ENCODE data around the gene DPH1.

The DPH1 gene

DNA sequence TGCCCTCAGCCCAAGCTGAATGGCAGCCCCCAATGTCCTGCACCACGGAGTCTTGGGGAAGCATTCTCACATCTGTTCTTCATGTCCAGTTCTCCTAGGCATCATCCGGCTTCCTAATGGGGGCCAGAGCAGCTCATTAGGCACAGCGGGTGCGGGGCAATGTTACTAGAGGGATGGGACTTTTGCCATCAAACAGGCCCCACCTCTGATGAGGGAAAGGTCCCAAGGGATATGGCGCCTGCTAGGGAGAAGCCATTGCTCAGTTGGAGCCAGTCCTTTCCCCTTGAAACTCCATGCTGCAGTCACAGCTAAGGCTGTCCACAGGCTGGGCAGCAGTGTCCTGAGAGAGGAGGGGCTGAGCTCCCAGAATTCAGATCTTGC is 1.7 kb upstream of the DPH1 start:
- DNase-seq: no peak

DNA sequence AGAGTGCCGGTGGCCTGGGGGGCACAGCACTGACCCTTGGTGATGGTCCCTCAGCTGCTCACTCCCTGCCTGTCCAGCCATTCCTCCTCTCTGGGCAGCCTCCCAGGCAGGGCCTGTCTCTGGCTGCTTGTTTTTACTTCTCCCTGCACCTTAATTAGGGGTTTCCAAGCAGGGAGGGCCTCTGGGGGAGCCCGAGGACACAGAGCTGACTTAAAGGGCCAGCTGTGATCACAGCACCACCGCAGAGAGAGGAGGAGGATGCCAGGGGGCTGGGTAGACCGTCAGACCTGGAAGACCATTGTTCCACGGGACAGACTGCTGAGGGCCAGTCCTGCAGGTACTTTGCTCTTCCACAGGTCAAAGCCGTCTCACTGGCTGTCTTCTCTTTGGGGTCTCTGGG is 1.2 kb upstream of the DPH1 start:
- DNase-seq: no peak

DNA sequence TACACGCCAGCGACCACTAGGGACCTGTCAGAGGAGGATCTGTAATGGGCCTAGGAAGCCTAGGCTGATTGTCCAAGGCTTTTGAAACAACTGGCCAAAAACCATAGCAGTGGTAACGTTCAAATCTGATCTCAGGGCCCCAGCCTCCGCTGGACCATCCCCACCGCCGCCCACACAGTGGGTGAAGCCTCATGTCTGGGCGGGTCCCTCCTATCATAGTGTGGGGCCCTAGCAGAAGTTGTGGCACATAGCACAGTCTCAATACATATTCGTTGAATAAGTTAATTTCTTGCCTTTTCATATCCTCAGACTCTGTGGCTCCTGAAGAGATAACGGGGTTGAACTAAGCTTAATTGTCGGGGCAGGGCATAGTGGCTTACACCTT is 818 bp downstream of the DPH1 start:
- DNase-seq: no peak

DNA sequence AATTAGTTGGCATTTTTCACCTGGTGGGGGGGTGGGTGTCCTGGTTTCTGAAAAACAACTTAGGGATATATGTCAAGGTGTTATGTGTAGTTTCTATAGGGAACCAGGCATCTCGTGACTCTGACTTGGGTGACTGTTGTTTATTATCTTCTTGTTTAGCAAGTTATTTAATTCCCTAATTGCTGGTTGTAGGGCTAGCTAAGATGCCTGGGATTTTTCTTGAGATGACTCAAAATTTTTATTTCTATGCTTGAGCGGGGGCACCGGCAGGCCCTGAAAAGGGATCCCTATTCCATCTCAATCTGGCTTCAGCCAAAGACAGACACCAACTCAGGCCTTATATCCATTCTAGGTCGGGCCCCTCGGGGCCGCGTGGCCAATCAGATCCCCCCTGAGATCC is 3.2 kb downstream of the DPH1 start:
- DNase-seq: no peak

DNA sequence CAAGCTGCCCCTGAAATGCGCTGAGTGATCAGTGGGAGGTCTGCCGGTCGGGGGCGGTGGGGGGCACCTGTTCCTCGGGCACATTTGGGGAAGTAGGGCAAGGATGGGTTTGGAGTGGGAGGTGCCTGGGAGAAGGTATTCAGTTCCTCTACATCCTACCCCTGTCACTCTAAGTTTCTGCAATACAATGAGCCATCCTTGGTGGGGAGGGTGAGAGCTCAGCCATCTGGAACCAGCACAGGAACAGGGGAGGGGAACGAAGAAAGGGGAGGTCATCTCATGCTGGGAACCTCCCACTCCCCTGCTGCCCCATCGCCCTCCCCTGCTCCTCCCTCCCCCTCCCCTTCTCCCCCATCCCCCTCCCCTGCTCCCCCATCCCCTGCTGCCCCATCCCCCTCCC is 4.2 kb downstream of the DPH1 start:
- DNase-seq: no peak

DNA sequence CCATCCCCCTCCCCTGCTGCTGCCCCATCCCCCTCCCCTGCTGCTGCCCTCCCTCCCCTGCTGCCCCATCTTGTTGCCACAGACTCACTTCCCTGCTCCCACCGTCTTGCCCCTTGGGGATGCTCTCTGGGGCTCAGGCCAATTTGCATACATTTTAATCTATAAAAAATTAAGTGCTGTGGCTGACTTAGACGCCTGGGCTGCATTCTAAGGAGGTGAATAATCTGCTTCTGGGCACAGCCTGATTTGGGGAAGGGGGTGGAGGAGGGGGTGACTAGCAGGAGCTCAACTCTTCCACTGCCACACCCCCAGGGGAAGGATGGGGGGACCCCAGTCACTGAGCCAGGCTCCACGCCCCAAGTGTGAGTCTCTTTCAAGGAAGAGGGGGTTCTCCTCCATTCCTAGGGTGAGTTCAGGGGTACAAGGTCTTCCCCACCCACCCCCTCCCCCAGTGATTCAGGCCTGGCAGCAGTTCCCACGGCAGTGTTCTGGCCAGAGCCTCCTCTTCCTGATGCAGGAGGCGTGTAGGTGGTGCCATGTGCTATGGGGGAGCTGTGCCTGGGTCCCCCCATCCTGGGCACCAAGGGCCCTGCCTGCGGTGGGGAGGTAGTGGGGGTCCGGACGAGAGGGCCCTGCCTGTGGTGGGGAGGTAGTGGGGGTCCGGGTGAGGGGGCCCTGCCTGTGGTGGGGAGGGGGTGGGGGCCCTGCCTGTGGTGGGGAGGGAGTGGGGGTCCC is 5.0 kb downstream of the DPH1 start:
- no peak for DNase-seq

DNA sequence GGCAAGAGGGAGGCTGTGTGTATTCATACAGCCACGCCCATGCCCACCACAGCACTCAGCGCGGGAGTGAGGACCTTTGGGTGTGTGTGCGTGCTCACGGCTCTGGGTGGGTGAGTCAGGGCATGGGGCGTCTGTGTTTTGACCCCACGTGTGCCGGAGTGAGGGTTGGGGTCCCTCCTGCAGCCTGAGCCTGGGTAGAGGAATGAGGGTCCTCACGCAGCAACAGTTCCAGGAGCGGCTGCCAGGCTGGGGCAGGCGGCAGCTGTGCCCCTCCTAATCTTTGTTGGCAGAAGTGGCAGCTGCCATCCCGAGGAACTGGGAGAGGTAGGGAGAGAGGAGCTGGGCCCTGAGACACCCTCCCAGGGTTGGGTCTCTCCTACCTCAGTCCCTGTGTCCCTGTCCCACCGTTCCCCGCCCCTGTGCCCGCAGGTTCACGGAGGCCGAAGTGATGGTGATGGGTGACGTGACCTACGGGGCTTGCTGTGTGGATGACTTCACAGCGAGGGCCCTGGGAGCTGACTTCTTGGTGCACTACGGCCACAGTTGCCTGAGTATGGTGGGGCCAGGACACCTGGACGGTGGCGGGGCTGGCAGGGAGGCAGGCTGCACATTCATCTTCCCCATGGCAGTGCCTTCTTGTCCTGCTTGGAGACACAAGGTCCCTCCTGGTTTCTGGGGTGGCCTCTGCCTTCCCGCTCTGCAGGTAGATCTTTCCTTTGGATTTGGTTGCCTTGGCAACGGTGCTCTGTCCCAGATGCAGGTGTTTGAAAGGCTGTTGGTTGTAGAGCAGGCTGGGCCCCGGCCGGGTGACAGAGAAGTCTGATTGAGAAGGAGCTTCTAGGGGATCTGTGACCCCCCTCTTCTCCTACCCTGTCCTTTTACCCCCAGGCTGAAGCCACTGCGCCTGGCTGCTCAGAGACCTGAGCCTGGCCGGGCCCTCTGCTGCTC is 5.9 kb downstream of the DPH1 start:
- no peak for DNase-seq

DNA sequence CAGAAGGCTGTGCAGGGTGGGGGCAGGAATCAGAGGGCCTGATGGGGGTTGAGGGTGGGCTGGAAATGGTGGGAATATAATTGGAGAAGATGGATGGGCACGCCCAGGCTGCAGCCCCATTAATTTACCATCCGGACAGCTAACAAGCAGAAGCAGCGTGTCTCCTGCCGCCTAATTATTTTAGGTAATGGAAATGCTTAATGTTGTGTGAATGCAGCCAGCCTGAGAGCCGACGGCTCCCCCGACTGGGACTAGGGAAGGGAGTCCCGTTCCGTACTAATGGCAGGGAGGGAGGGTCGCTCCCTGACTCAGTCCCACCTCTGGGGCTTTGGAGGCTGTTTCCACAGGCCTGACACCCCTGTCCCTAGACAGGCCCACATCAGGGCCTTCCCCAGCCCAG is 7.2 kb downstream of the DPH1 start:
- DNase-seq: no peak

DNA sequence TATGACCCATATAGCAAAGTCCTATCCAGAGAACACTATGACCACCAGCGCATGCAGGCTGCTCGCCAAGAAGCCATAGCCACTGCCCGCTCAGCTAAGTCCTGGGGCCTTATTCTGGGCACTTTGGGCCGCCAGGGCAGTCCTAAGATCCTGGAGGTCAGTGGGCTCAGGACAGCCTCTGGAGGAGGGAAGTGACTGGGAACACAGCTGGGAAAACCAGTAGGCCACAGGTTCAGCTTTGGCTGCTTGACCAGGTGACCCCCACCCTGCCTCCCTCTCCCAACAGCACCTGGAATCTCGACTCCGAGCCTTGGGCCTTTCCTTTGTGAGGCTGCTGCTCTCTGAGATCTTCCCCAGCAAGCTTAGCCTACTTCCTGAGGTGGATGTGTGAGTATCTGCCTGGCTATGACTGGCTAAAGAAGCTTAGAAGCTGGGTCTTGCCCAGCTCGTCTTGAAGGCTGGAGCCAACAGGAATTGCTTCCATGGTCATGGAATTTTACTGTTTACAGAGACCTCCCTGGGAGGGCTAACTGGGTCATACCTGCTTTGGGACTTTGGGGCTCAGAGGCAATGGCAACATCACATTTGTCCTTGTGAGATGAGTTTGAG is 10.4 kb downstream of the DPH1 start:
- DNase-seq: no peak

DNA sequence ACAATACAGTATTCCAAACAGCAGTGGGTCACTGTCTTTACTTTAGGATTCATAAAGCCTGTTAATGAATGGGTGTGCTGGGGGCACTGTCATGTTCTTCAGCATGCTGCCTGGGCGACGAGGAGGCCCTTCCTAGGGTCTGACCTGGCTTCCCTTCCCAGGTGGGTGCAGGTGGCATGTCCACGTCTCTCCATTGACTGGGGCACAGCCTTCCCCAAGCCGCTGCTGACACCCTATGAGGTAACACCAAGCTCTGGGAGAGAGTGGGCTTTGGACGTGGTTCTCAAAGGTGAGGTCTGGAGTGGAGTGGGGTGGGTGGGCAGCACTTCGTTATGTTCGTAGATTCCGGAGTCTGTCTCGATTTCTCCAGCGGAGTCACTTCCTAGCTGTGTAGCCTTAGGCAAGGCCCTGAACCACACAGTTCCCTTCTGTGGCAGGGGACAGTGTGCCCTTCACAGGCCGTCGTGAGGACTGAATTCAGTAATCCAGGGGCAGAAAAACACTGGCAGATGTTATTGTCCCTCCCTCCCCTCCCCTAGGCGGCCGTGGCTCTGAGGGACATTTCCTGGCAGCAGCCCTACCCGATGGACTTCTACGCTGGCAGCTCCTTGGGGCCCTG is 11.1 kb downstream of the DPH1 start:
- DNase-seq: no peak

DNA sequence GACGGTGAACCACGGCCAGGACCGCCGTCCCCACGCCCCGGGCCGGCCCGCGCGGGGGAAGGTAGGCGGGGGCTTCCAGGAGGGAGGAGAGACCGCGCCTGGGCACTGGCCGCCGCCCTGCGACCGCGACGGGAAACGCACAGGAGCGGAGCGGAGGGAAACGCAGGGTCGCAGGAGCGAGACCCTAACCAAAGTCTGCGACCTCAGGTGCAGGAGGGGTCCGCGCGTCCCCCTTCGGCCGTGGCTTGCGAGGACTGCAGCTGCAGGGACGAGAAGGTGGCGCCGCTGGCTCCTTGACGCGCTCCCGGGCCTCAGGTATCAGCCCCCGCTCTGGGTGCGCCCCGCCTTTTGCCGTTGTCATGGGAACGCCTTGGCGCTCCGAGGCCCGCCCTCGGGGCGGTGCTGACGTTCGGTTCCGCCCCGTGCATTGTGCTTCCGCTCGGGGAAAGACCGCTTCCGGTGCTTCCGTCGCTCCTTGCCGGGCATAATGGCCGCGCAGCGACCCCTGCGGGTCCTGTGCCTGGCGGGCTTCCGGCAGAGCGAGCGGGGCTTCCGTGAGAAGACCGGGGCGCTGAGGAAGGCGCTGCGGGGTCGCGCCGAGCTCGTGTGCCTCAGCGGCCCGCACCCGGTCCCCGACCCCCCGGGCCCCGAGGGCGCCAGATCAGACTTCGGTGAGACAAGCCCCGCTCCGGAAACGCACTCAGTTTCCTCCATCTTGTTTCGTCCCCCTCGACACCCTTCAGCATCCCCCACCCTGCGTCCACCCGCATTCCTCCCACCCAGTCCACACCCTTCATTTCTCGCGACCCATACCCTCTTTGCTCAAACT is 11.8 kb downstream of the DPH1 start, which contains the start of gene OVCA2:
TSS of gene OVCA2 (plus strand) at position 462 of the 829 bp plus-strand sequence. CDS start at position 488, 26 bp downstream.
- peak; percentile 97 for DNase-seq

DNA sequence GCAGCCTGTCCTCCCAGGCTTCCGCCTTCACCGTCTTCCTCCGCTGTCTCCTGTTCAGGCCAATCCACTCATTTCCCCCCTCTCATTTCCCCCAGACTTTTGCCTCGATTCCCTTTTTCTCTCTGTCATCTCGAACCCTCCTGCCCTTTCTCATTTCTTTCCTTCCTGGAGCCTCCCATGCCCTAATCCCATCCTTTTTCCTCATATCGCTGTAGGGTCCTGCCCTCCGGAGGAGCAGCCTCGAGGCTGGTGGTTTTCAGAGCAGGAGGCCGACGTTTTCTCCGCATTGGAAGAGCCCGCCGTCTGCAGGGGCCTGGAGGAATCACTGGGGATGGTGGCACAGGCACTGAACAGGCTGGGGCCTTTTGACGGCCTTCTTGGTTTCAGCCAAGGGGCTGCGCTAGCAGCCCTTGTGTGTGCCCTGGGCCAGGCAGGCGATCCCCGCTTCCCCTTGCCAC is 12.5 kb downstream of the DPH1 start:
- no peak for DNase-seq

DNA sequence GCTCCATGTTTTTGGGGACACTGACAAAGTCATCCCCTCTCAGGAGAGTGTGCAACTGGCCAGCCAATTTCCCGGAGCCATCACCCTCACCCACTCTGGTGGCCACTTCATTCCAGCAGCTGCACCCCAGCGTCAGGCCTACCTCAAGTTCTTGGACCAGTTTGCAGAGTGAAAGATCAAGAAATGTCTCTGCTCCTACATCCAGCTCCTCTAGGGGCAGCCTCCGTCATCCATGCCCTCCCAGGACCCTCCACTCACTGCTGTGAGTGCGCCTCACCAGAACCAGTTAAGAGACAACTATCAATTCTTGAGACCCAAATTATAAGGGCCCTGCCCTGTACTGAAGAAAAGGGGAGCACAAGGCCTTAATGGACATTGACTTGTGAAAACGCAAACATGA is 13.0 kb downstream of the DPH1 start:
- no peak for DNase-seq

DNA sequence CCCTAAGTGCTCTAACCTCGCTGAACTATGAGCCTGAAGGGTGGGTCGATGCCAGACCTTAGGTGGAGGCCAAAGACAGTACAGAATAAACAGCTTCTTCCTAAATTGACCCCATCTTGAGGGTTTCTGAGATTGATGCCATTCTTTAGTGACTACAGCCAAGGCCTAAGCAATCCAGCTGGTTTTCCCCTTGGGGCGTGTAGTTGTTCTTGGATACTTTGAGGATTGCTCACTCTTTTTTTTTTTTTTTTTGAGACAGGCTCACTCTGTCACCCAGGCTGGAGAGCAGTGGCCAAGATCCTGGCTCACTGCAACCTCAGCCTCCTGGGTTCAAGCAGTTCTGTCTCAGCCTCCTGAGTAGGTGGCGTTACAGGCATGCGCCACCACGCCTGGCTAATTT is 13.8 kb downstream of the DPH1 start:
- DNase-seq: no peak

DNA sequence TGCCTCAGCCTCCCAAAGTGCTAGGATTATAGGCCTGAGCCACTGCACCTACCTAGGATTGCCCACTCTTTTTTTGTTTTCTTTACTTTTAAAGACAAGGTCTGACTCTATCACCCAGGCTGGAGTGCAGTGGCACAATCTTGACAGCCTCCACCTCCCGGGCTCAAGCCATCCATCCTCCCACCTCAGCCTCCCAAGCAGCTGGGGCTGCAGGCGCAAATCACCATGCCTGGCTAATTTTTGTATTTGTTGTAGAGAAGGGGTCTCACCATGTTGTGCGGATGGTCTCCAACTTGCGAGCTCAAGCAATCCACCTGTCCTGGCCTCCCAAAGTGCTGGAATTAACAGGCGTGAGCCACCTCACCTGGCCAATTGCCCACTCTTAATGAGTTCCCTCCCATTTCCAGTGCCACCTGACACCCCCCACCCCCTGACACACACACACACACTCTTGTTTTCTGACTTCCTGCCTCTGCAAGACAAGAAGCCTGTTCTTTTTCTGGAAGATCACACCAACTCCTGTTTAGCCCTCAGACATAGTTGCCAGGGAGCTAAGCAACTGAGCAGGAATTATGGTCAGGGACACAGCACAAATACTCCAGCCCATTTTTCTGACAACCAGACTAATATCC is 14.4 kb downstream of the DPH1 start:
- no peak for DNase-seq

DNA sequence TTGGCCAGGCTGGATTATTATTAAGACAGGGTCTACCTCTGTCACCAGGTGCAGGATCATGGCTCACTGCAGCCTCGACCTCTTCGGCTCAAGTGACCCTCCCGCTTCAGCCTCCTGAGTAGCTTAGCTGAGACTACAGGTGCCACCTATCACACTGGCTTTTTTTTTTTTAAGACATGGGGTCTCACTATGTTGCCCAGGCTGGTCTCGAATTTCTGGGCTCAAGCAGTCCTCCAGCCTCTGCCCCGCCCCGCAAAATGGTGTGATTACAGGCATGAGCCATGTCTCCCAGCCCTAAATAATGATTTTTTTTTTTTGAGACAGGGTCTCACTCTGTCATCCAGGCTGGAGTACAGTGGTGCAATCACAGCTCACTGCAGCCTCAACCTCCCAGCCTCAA is 17.6 kb downstream of the DPH1 start:
- no peak for DNase-seq

DNA sequence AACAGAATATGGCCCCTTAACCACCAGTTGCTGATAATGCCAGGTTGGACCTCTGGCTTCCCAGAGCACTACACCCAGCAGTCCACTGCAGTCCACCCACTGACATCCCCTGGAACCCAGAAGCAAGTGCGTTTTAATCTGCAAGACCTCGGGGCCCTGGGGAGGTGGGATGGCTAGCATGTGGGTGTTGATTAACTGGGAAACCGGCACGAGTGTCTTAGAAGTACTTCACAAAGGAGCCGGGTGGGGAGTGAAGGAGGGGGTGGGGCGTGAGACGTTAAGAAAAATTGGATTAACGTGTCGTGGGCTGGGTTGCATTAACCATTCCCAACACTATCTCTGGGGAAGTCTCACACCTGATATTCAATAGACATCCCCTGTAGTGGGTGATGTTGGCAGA is 18.9 kb downstream of the DPH1 start:
- DNase-seq: no peak

DNA sequence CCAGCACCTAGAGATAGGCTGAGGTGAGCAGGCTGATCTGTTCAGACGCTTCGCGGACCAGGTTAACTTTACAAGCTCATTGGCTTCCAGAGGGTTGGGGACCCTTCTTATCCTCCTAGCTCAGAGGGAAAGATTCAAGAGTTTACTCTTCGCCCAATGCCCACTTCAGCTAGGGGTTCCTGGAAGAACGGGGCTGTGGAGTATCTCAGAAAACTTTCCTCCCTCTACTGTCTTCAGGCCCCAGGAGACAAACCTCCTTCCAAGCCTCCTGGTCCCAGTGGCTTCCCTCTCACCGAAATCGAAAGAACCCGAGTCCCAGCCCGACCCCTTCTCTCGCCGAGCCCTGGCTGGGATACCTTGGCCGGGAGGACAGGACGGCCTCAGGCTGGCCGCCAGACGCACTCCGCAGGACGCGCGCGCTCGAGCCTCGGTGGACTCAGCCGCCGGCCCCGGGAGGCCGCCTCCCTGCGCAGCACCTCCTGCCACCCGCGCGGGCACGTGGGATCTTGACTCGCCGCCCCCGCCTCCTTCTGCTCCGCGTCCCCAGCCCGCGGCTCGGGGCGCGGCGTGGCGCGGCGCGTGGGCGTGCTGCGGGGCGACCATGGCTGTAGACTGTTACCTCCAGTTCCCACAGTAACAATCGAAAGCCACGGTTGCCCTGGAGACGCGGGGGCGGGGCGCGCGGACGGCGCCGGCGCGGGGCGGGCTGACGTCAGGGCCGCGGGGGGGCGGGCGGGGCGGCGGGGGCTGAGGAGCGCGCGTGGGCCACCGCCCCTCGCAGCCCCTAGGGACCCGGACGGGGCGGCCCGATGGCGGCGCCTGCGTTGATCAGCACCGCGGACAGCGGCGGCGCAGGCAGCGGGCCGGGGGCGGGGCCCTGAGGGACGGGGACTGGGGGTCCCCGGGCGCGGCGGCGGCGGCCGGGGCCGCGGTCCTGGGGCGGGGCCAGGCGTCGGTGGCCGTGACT is 19.7 kb downstream of the DPH1 start:
- DNase-seq: peak; percentile 94

DNA sequence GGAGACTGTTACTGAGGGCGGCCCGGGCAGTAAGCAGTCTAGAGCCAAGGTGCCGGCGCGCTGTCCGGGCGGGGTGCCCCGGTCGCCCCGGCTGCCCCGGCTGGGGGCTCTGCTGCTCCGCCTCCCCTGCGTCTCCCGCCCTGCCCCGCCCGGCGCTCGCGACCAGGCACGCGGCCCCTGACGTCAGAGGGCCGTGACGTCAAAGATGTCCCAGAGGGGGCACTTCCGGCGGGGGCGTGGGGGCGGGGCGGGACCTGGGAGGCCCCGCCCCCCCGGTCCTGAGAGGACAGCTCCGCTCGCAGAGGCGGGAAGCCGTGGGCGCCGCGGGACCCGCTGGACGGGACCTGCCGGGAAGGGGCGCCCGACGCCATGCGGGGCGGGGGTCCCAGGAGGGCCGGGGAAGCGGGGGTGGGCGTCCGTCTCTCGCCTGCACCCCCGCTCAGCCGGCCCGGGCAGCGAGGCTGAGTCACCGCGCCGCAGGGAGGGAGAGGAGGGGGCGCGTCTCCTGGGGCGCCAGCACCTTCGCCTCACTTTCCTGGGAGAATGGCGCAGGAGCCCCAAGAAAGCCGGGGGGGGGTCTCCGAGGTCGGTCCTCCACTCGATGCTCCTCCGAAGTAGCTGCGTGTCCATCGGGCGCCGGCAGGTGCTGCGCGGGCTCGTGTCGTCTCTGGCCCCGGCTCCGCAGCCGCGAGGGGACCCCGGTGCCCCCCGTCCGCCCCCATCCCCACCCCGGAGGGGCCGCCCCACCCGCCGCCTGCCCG is 20.5 kb downstream of the DPH1 start:
- peak; percentile 91 for DNase-seq
